MM.1S (cell line): ENCODE data around the gene CUL1.

Experiments used
- DNase-seq: peaks from one replicate; pipeline ENCODE4 v3.0.0-alpha.2; 2015
- H2AFZ ChIP-seq: fragments of 300-600 bp; sonication (generic); 2 replicates; pipeline ENCODE4 v1.6.0; 2016; ENCODE audit warnings: antibody characterized with exemption, low read length
- H3F3A ChIP-seq: fragments of 300-600 bp; sonication (generic); 2 replicates; pipeline ENCODE4 v1.6.1; 2016; ENCODE audit warnings: mild to moderate bottlenecking, antibody characterized with exemption, low read length, moderate library complexity, mixed read lengths; ENCODE audit not compliant: insufficient read depth
- H3K27ac ChIP-seq: fragments of 300-600 bp; sonication (generic); 2 replicates; pipeline ENCODE4 v1.5.1; 2016; ENCODE audit warnings: mild to moderate bottlenecking, low read length
- H3K27me3 ChIP-seq: fragments of 300-600 bp; sonication (generic); replicated peaks from 2 replicates; pipeline ENCODE4 v1.6.0; 2016; ENCODE audit warnings: low read length; ENCODE audit not compliant: insufficient read depth
- H3K36me3 ChIP-seq: fragments of 300-600 bp; sonication (generic); replicated peaks from 2 replicates; pipeline ENCODE4 v1.6.1; 2016; ENCODE audit warnings: mild to moderate bottlenecking, low read length, mixed read lengths; ENCODE audit not compliant: insufficient read depth
- H3K4me1 ChIP-seq: fragments of 300-600 bp; sonication (generic); 2 replicates; pipeline ENCODE4 v1.6.1; 2016; ENCODE audit warnings: low read length, mixed read lengths
- H3K4me2 ChIP-seq: fragments of 300-600 bp; sonication (generic); 2 replicates; pipeline ENCODE4 v1.6.0; 2016; ENCODE audit warnings: low read depth, low read length
- H3K4me3 ChIP-seq: fragments of 300-600 bp; sonication (generic); 2 replicates; pipeline ENCODE4 v1.5.1; 2016; ENCODE audit warnings: low read length, mixed read lengths
- H3K79me2 ChIP-seq: fragments of 300-600 bp; sonication (generic); 2 replicates; pipeline ENCODE4 v1.6.1; 2016; ENCODE audit warnings: mixed run types, low read length, mixed read lengths
- H3K9ac ChIP-seq: fragments of 300-600 bp; sonication (generic); 2 replicates; pipeline ENCODE4 v1.6.1; 2016; ENCODE audit warnings: low read length, mixed read lengths
- H3K9me2 ChIP-seq: fragments of 300-600 bp; sonication (generic); replicated peaks from 2 replicates; pipeline ENCODE4 v1.6.1; 2016; ENCODE audit warnings: mild to moderate bottlenecking, low read length, mixed read lengths; ENCODE audit not compliant: insufficient read depth
- H3K9me3 ChIP-seq: fragments of 300-600 bp; sonication (generic); replicated peaks from 2 replicates; pipeline ENCODE4 v1.6.1; 2016; ENCODE audit warnings: mild to moderate bottlenecking, low read length, mixed read lengths; ENCODE audit not compliant: insufficient read depth
- H4K20me1 ChIP-seq: fragments of 300-600 bp; sonication (generic); 2 replicates; pipeline ENCODE4 v1.6.1; 2016; ENCODE audit warnings: mild to moderate bottlenecking, low read length, moderate library complexity, mixed read lengths; ENCODE audit not compliant: insufficient read depth
- EZH2 ChIP-seq: fragments of 300-600 bp; sonication (generic); optimal IDR thresholded peaks from 2 replicates; pipeline ENCODE3; 2017; ENCODE audit warnings: low read depth, mild to moderate bottlenecking, antibody characterized with exemption, low read length, mixed read lengths
- EZH2phosphoT487 ChIP-seq: fragments of 300-600 bp; sonication (generic); IDR thresholded peaks from 2 replicates; pipeline ENCODE4 v1.6.1; 2018; ENCODE audit warnings: antibody characterized with exemption, low read length
- TF ChIP-seq, protein P1 (sequence below): fragments of 300-600 bp; sonication (generic); IDR thresholded peaks from 2 replicates; pipeline ENCODE4 v1.5.1; 2016; ENCODE audit warnings: antibody characterized with exemption, low read length, mixed read lengths

CUL1 gene

DNA sequence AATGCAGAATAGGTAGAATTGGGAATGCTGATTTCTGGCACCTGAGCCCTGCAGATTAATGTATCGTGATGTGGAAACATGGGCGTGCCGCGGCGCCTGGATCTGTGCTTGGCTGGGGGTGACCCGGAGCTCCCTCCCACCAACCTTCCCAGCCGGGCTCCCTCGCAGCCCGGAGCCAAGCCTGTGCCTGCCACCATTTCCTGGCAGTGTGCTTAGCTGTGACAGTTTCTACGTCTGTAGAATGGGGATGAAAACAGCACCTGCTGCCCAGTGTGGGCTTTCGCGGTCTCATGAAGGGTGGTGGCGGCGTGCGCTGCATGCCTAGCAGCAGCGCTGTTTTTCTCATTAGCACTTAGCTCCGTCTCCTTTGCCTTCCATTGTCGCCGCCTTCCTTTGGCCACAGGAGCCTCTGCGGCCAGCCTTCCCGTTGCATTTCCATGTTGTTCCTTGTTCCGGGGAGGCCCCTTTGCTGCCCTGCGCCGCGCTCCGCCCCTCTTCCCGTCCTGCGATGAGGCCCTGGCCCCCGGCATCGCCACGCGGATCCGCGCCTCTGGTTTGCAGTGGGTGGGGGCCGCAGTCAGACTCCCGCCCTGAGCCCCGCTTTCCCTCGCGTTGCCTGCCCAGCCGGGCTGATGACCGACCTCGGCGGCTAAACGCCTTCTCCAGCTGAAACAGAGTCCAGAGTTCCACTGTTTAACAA is 84.2 kb downstream of the CUL1 start:
- Histone ChIP-seq H3K27ac (no peak overlapping the region), H3K9ac (no peak overlapping the region), H3K27me3 (no peaks in the 10 kb centered on the region), H3K4me1 (no peaks in the 10 kb centered on the region), H3K4me3 (no peak overlapping the region), H3K4me2 (no peak overlapping the region), H2AFZ (no peak overlapping the region), H3K79me2 (peaks cover 81% of the 10 kb centered on the region), H4K20me1 (no peaks in the 10 kb centered on the region; the same call in 1 of the 2 replicates), H3K9me3 (no peaks in the 10 kb centered on the region), H3K36me3 (peaks cover 37% of the 10 kb centered on the region), H3K9me2 (no peaks in the 10 kb centered on the region), H3F3A (0 out of 2 replicates have a peak, but pooled peaks cover 2% of the 10 kb centered on the region)
- no peak for DNase-seq
- TF ChIP-seq EZH2 (no peak), EZH2phosphoT487 (no peak)
- TF ChIP-seq, protein P1, sequence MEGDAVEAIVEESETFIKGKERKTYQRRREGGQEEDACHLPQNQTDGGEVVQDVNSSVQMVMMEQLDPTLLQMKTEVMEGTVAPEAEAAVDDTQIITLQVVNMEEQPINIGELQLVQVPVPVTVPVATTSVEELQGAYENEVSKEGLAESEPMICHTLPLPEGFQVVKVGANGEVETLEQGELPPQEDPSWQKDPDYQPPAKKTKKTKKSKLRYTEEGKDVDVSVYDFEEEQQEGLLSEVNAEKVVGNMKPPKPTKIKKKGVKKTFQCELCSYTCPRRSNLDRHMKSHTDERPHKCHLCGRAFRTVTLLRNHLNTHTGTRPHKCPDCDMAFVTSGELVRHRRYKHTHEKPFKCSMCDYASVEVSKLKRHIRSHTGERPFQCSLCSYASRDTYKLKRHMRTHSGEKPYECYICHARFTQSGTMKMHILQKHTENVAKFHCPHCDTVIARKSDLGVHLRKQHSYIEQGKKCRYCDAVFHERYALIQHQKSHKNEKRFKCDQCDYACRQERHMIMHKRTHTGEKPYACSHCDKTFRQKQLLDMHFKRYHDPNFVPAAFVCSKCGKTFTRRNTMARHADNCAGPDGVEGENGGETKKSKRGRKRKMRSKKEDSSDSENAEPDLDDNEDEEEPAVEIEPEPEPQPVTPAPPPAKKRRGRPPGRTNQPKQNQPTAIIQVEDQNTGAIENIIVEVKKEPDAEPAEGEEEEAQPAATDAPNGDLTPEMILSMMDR, result no peak

DNA sequence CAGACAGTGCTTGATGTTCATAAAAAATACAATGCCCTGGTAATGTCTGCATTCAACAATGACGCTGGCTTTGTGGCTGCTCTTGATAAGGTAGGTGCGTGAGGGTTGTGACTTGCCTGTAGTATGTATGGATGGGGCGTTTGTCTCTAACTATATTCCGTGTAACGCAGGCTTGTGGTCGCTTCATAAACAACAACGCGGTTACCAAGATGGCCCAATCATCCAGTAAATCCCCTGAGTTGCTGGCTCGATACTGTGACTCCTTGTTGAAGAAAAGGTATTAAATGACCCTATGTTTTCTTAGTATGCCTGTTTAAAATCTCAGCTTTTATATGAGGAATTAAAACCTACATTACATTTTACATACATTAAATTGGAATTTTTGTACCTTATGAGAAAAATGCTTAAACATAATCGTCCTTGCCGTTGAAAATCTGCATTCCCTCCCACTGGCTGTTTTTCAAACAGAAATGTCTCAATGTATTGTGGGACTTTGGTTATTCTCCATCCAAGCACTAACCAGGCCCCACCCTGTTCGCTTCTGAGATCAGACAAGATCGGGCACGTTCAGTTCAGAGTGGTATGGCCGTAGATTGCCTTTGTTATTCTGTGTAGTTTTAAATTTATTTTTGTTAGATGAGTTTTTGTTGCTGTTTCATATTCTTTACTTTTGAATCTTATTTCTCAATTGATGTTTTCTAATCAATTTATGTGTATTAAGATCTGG is 85.3 kb downstream of the CUL1 start:
- no peak overlapping the region for H3K9ac ChIP-seq
- no peak overlapping the region for H3K4me2 ChIP-seq
- TF ChIP-seq, protein P1, result no peak
- TF ChIP-seq EZH2, result no peak
- no peaks in the 10 kb centered on the region for H3K9me3 ChIP-seq
- DNase-seq, result no peak
- H3K4me3 ChIP-seq, result no peak overlapping the region
- peaks cover 43% of the 10 kb centered on the region for H3K36me3 ChIP-seq
- no peaks in the 10 kb centered on the region for H3K4me1 ChIP-seq
- peaks cover 80% of the 10 kb centered on the region for H3K79me2 ChIP-seq
- no peaks in the 10 kb centered on the region for H3K27me3 ChIP-seq
- H3K27ac ChIP-seq, result no peak overlapping the region
- no peak overlapping the region for H2AFZ ChIP-seq
- no peaks in the 10 kb centered on the region for H3K9me2 ChIP-seq
- H3F3A ChIP-seq, result peaks cover 4% of the 10 kb centered on the region; the same call in 1 of the 2 replicates
- no peaks in the 10 kb centered on the region; the same call in none of the 2 replicates for H4K20me1 ChIP-seq

DNA sequence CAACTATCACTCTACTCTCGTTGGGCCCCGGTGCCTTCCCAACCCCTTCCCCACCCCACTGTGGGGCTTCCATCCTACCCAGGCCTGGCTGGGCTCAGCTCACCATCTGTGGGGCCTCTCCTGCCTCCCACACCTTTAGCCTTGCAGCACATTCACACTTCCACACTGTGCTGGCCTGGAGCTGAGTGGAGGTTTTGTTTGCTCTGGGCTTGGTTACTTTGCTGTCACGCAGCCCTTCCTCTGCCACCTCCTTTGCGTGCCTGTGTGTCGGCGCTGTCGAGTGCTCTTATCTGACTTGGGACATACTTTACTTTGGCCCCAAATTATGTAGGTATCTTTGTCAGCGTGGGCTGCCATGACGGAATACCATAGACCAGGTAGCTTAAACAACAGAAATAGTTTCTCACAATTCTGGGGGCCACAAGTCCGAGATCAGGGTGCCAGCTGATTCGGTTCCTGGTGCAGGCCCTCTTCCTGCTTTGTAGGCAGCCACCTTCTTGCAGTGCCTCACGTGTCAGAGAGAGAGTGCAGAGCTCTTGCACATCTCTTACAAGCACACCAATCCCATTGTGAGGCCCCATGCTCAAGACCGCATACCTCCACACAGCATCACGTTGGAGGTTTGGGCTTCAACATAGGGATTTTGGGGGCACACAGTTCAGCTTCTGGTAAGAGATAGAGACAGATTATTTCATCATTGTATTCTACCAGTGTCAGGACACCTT is 89.0 kb downstream of the CUL1 start:
- H3K9me2 ChIP-seq, result no peaks in the 10 kb centered on the region
- no peak overlapping the region for H3K9ac ChIP-seq
- no peaks in the 10 kb centered on the region for H3K4me1 ChIP-seq
- DNase-seq, result no peak
- H4K20me1 ChIP-seq, result no peaks in the 10 kb centered on the region; the same call in 1 of the 2 replicates
- H2AFZ ChIP-seq, result no peak overlapping the region
- no peak overlapping the region for H3K4me3 ChIP-seq
- TF ChIP-seq EZH2phosphoT487, result no peak
- TF ChIP-seq EZH2, result no peak
- TF ChIP-seq, protein P1, result no peak
- no peak overlapping the region for H3K4me2 ChIP-seq
- peaks cover 65% of the 10 kb centered on the region for H3K36me3 ChIP-seq
- H3K79me2 ChIP-seq, result peaks cover 63% of the 10 kb centered on the region
- no peaks in the 10 kb centered on the region for H3K27me3 ChIP-seq
- H3K9me3 ChIP-seq, result no peaks in the 10 kb centered on the region
- H3K27ac ChIP-seq, result no peak overlapping the region
- peaks cover 4% of the 10 kb centered on the region; the same call in 1 of the 2 replicates for H3F3A ChIP-seq
